GM12878 (cell line): ENCODE measurements around the gene NLRP5. TPM values are rescaled to one million over a fixed set of nuclear protein-coding genes. Genes with fewer than 3 reads are reported as not detected.

Experiments
- ATAC-seq: fragments of 200-7000 bp; cut with Tn5 transposase; 3 replicates; pipeline ENCODE4 v1.9.1; 2020; ENCODE audit warnings: mild to moderate bottlenecking, moderate library complexity
- BruUV-seq: library from RNA; stranded (reverse); fragments of 400-500 nt; replicated peaks from 2 replicates; lab custom pipeline; 2021; lab: Mats Ljungman, UMichigan
- CTCF ChIA-PET: fragments of 300-600 bp; sonication (Branson Sonifier 250); formaldehyde crosslinking; extraction: SDS; loops from one replicate; lab custom pipeline; 2021; ENCODE audit warnings: inconsistent platforms; lab: Yijun Ruan, JAX
- POLR2A ChIA-PET: fragments of 350-600 bp; formaldehyde crosslinking; extraction: SDS; loops from one replicate; lab custom pipeline; 2021; ENCODE audit warnings: inconsistent platforms; lab: Charles Lee
- RAD21 ChIA-PET: fragments of 300-600 bp; sonication (Branson Sonifier 250); formaldehyde crosslinking; loops from one replicate; lab custom pipeline; 2023; ENCODE audit warnings: antibody characterized with exemption; ENCODE audit not compliant: unreplicated experiment; lab: Charles Lee
- SMC1A ChIA-PET: fragments of 300-600 bp; sonication (Branson Sonifier 250); formaldehyde crosslinking; loops from one replicate; lab custom pipeline; 2023; ENCODE audit not compliant: unreplicated experiment, uncharacterized antibody; lab: Charles Lee
- DNase-seq: peaks from one replicate; pipeline ENCODE4 v3.0.0-alpha.2; 2011; ENCODE audit warnings: low read depth, low spot score
- FAIRE-seq: peaks from 3 replicates; lab custom pipeline; 2011; peaks lifted over from hg19 to GRCh38; lab: Jason Lieb, UNC
- H2AFZ ChIP-seq: 2 replicates; pipeline ENCODE4 v1.6.0; 2011; ENCODE audit warnings: low read depth, low read length, control low read depth; ENCODE audit not compliant: control insufficient read depth
- H3K27ac ChIP-seq: 2 replicates; pipeline ENCODE4 v1.5.1; 2011; ENCODE audit warnings: control low read depth; ENCODE audit not compliant: control insufficient read depth, insufficient read depth
- H3K27me3 ChIP-seq, 2 experiments: replicated peaks in 1 of 2; 2 replicates each; pipeline versions ENCODE4 v1.6.0 to v1.6.1; 2011; ENCODE audit warnings: low read length in 1 of 2; ENCODE audit not compliant: control insufficient read depth in 2 of 2, insufficient read depth in 2 of 2
- H3K36me3 ChIP-seq, 2 experiments: 2 replicates each; pipeline ENCODE4 v1.5.1; 2011; ENCODE audit warnings: low read length in 1 of 2; ENCODE audit not compliant: control insufficient read depth in 2 of 2, insufficient read depth in 2 of 2
- H3K4me1 ChIP-seq: 2 replicates; pipeline ENCODE4 v1.6.1; 2011; ENCODE audit warnings: mild to moderate bottlenecking, low read length, moderate library complexity, mixed read lengths; ENCODE audit not compliant: control insufficient read depth, insufficient read depth
- H3K4me2 ChIP-seq: 2 replicates; pipeline ENCODE4 v1.6.0; 2011; ENCODE audit warnings: control low read depth; ENCODE audit not compliant: control insufficient read depth, insufficient read depth
- H3K4me3 ChIP-seq: fragments of 200-600 bp; sonication (generic); 2 replicates; pipeline ENCODE4 v1.5.1; 2016
- H3K79me2 ChIP-seq: 2 replicates; pipeline ENCODE4 v1.6.0; 2011; ENCODE audit warnings: low read length; ENCODE audit not compliant: control insufficient read depth, insufficient read depth
- H3K9ac ChIP-seq: 2 replicates; pipeline ENCODE4 v1.8.0; 2011; ENCODE audit warnings: low read length, control low read depth, mixed read lengths; ENCODE audit not compliant: control insufficient read depth, insufficient read depth
- H3K9me3 ChIP-seq: replicated peaks from 3 replicates; pipeline ENCODE4 v1.5.1; 2011; ENCODE audit warnings: mild to moderate bottlenecking, low read length; ENCODE audit not compliant: control insufficient read depth, insufficient read depth
- H4K20me1 ChIP-seq: 2 replicates; pipeline ENCODE4 v1.6.0; 2011; ENCODE audit not compliant: control insufficient read depth, insufficient read depth
- ASH2L ChIP-seq: fragments of 300-600, 200-600 bp; sonication (generic); IDR thresholded peaks from 2 replicates; pipeline ENCODE4 v1.6.1; 2017; ENCODE audit warnings: low read depth, mild to moderate bottlenecking, borderline replicate concordance
- BRCA1 ChIP-seq: IDR thresholded peaks from 2 replicates; pipeline ENCODE4 v1.6.1; 2011; ENCODE audit warnings: low read depth, low read length, improper control_type of control experiment
- CHD4 ChIP-seq: fragments of 200-600 bp; sonication (generic); IDR thresholded peaks from 2 replicates; pipeline ENCODE4 v1.6.1; 2016; ENCODE audit warnings: mild to moderate bottlenecking
- CUX1 ChIP-seq: IDR thresholded peaks from 2 replicates; pipeline ENCODE4 v1.6.1; 2012; ENCODE audit warnings: improper control_type of control experiment, low read depth, low read length; ENCODE audit not compliant: insufficient replicate concordance
- DPF2 ChIP-seq: fragments of 450-650 bp; IDR thresholded peaks from 2 replicates; pipeline ENCODE4 v1.6.1; 2017; ENCODE audit warnings: mild to moderate bottlenecking
- E4F1 ChIP-seq: fragments of 450-650 bp; IDR thresholded peaks from 2 replicates; pipeline ENCODE4 v1.6.1; 2018; ENCODE audit warnings: borderline replicate concordance, mild to moderate bottlenecking; ENCODE audit not compliant: partially characterized antibody
- EED ChIP-seq: sonication (generic); IDR thresholded peaks from 2 replicates; pipeline ENCODE4 v1.6.1; 2016; ENCODE audit warnings: antibody characterized with exemption, low read depth
- EGR1 ChIP-seq, 2 experiments: IDR thresholded peaks; 1 replicate in 1 of 2; 2 replicates in 1 of 2; pipeline ENCODE4 v1.6.1; 2011 to 2012; ENCODE audit warnings: low read depth in 2 of 2, low read length in 2 of 2, borderline replicate concordance in 1 of 2, mild to moderate bottlenecking in 1 of 2, moderate library complexity in 1 of 2
- GABPA ChIP-seq: IDR thresholded peaks from 2 replicates; pipeline ENCODE4 v1.6.1; 2014; ENCODE audit warnings: antibody characterized with exemption, low read depth, mild to moderate bottlenecking, inconsistent platforms
- IKZF2 ChIP-seq, 2 experiments: fragments of 450-650 bp; IDR thresholded peaks; 2 replicates each; pipeline ENCODE4 v1.6.1; 2017; ENCODE audit warnings: mild to moderate bottlenecking in 2 of 2, moderate library complexity in 2 of 2
- IRF4 ChIP-seq: IDR thresholded peaks from 2 replicates; pipeline ENCODE4 v1.6.1; 2011; ENCODE audit warnings: low read depth, low read length
- POLR2A ChIP-seq: IDR thresholded peaks from 2 replicates; pipeline ENCODE4 v1.6.1; 2011; ENCODE audit warnings: low read depth, mild to moderate bottlenecking, low read length
- SIN3A ChIP-seq: IDR thresholded peaks from 2 replicates; pipeline ENCODE4 v1.6.1; 2012; ENCODE audit warnings: low read depth, low read length, improper control_type of control experiment
- SUPT20H ChIP-seq: IDR thresholded peaks from 2 replicates; pipeline ENCODE4 v1.6.1; 2011; ENCODE audit warnings: low read depth, mild to moderate bottlenecking, low read length, moderate library complexity, borderline replicate concordance; ENCODE audit not compliant: control insufficient read depth
- TARDBP ChIP-seq: IDR thresholded peaks from 2 replicates; pipeline ENCODE4 v1.6.1; 2016; ENCODE audit warnings: borderline replicate concordance
- TBL1XR1 ChIP-seq: IDR thresholded peaks from 2 replicates; pipeline ENCODE4 v1.6.1; 2012; ENCODE audit warnings: low read depth, low read length, improper control_type of control experiment
- YBX1 ChIP-seq: fragments of 450-650 bp; IDR thresholded peaks from 2 replicates; pipeline ENCODE4 v1.6.1; 2016; ENCODE audit warnings: antibody characterized with exemption
- ZNF24 ChIP-seq: fragments of 450-650 bp; IDR thresholded peaks from 2 replicates; pipeline ENCODE4 v1.6.1; 2017; ENCODE audit warnings: antibody characterized with exemption, mild to moderate bottlenecking
- ZNF384 ChIP-seq: IDR thresholded peaks from 2 replicates; pipeline ENCODE4 v1.6.1; 2012; ENCODE audit warnings: low read depth, mild to moderate bottlenecking, low read length, improper control_type of control experiment, borderline replicate concordance
- WGBS: methylation state at CpG from one replicate; pipeline ENCODE4 v1.1.6; 2016; ENCODE audit warnings: low lambda C conversion rate; ENCODE audit not compliant: insufficient replicate concordance, insufficient coverage; ENCODE audit errors: missing lambda C conversion rate; 5-methylcytosine and 5-hydroxymethylcytosine counted together
- in situ Hi-C: fragments of 300-500 bp; cut with MboI; formaldehyde crosslinking; loops from 9 replicates; pipeline ENCODE4 v1.14.3; 2018; ENCODE audit warnings: mixed read lengths
- intact Hi-C: fragments of 100-400 bp; cut with micrococcal nuclease; formaldehyde crosslinking; loops from one replicate; pipeline ENCODE4 v1.14.2; 2022; ENCODE audit not compliant: unreplicated experiment
- polyA plus RNA-seq, 11 experiments: library from polyadenylated mRNA; depleted of rRNA in 4 of 11; unstranded in 6 of 11; stranded (reverse) in 5 of 11; fragments of >200 nt; fragmentation: Nextera tagmentation in 4 of 11; fragmentation: Illumina TruSeq in 1 of 11; extraction: Ambion mirVana in 4 of 11; extraction: Trizol in 1 of 11; gene quantifications; 1 replicate in 1 of 11; 2 replicates in 10 of 11; pipeline versions ENCODE4 v1.2.1 to v1.2.3, GENCODE V29; 2011 to 2016; ENCODE audit warnings: inconsistent platforms in 2 of 11, missing spikeins in 2 of 11, low read depth in 1 of 11
- total RNA-seq, 4 experiments: library from RNA; depleted of rRNA in 3 of 4; stranded (reverse); fragments of >200 nt in 3 of 4; fragmentation: Illumina TruSeq in 1 of 4; extraction: Trizol in 1 of 4; gene quantifications; 2 replicates each; pipeline versions ENCODE4 v1.2.1 to v1.2.3, GENCODE V29; 2013 to 2021

NLRP5 gene
- total and polyA plus RNA-seq, 10 of the 15 experiments (the other 5 are each of a cell fraction or from before 2014, with no cell fraction given) = 0.01 TPM; not detected in 9

- POLR2A ChIA-PET = no interaction called here
- TF ChIP-seq EED (no peak), CUX1 (no peak), ZNF24 (no peak), SUPT20H (no peak), TBL1XR1 (no peak), E4F1 (no peak), IRF4 (no peak), POLR2A (no peak), TARDBP (no peak), SIN3A (no peak), DPF2 (no peak), BRCA1 (no peak), ASH2L (no peak), GABPA (no peak), YBX1 (no peak), ZNF384 (no peak), IKZF2 (IDR thresholded peaks at IDR 0.05) (no peak), CHD4 (no peak), EGR1 (IDR thresholded peaks at IDR 0.05; ENCODE audit: borderline replicate concordance in 1 of 2, low read depth in 2 of 2, low read length in 2 of 2) (no peak)
- intact Hi-C loops (no loop called here), in situ Hi-C loops (no loop called here)
- WGBS = 30% methylated on average over 9 of the region's 9 CpGs
- H3K79me2 ChIP-seq = no peaks in the 10 kb centered on the region
- H2AFZ ChIP-seq = no peak overlapping the region
- no peaks in the 10 kb centered on the region for H3K36me3 ChIP-seq
- no peak for DNase-seq
- no TSS peak for BruUV-seq
- no peaks in the 10 kb centered on the region for H3K4me1 ChIP-seq
- SMC1A ChIA-PET = no interaction called here
- no peak overlapping the region for H3K9ac ChIP-seq
- H3K27ac ChIP-seq = no peak overlapping the region
- H4K20me1 ChIP-seq = no peaks in the 10 kb centered on the region
- H3K4me2 ChIP-seq = no peak overlapping the region
- no peaks in the 10 kb centered on the region; the same call in 2 of the 3 replicates for H3K9me3 ChIP-seq
- ATAC-seq = no peak
- no peak for FAIRE-seq
- H3K27me3 ChIP-seq = no peaks in the 10 kb centered on the region
- RAD21 ChIA-PET = no interaction called here
- H3K4me3 ChIP-seq = no peak overlapping the region
- CTCF ChIA-PET = no interaction called here
Observed at GRCh38 chr19:55980415-55980814, 6.2 kb upstream of the NLRP5 start.
